IPS-15b (cell line): ENCODE measurements around the gene MAML3.

Experiments
- H3K27me3 ChIP-seq: one replicate; pipeline ENCODE4 v1.6.1; 2013; ENCODE audit warnings: low read length; ENCODE audit not compliant: control insufficient read depth, insufficient read depth
- H3K36me3 ChIP-seq: one replicate; pipeline ENCODE4 v1.6.1; 2013; ENCODE audit warnings: low read length; ENCODE audit not compliant: control insufficient read depth, insufficient read depth
- H3K4me1 ChIP-seq: one replicate; pipeline ENCODE4 v1.6.1; 2013; ENCODE audit warnings: mild to moderate bottlenecking, low read length; ENCODE audit not compliant: control insufficient read depth, insufficient read depth
- H3K4me3 ChIP-seq: one replicate; pipeline ENCODE4 v1.5.1; 2013; ENCODE audit warnings: low read depth, low read length
- H3K9ac ChIP-seq: one replicate; pipeline ENCODE4 v1.6.1; 2013; ENCODE audit warnings: low read depth, mild to moderate bottlenecking, low read length
- H3K9me3 ChIP-seq: one replicate; pipeline ENCODE4 v1.6.1; 2013; ENCODE audit warnings: mild to moderate bottlenecking, low read length; ENCODE audit not compliant: control insufficient read depth, insufficient read depth

MAML3 gene

DNA sequence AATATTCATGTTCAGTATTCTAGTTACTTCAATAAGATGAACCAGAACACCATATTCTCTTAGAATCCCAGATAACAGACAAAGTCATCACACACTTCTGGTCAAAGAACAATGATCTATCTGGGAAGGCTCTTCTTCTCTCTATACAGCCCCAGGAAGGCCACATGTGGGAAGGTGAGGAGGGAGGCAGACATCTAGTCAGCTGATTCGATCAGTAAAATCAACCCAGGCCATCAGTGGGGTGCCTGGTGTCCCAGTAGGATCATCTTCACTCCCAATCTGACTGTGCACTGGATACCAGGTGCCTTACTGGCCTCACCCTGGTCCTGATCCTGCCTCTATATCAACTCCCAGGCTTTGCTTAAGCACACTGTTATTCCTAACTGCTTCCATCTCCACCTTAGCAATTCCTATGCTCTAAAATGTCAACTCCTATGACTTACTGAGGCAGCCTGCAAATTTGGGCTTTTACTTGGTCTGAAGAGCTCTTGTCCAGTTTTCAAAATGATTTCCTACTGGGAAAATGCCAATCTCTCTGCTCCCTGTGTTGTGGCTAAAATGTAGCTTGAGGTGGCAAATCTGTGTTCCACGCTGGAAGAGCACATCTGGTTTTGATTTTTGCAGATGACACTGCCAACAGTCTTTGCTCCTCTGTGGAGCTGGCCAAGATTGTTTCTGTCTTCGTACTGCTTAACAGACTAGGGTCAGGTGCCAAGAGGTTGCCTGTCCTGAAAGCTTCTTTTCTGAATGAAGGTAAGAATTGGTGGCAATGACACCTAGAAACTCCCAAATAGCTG is 359.6 kb downstream of the MAML3 start:
- Histone ChIP-seq H3K4me1 (no peaks in the 10 kb centered on the region), H3K27me3 (no peaks in the 10 kb centered on the region), H3K36me3 (no peaks in the 10 kb centered on the region), H3K4me3 (no peak overlapping the region), H3K9me3 (no peaks in the 10 kb centered on the region), H3K9ac (no peak overlapping the region)

- H3K4me1 ChIP-seq = no peaks in the 10 kb centered on the region
- H3K4me3 ChIP-seq = no peak overlapping the region
- no peak overlapping the region for H3K9ac ChIP-seq
- no peaks in the 10 kb centered on the region for H3K27me3 ChIP-seq
- no peaks in the 10 kb centered on the region for H3K9me3 ChIP-seq
- H3K36me3 ChIP-seq = no peaks in the 10 kb centered on the region
These were observed 362.3 kb downstream of the MAML3 start for GRCh38 chr4:139791681-139792080.

DNA sequence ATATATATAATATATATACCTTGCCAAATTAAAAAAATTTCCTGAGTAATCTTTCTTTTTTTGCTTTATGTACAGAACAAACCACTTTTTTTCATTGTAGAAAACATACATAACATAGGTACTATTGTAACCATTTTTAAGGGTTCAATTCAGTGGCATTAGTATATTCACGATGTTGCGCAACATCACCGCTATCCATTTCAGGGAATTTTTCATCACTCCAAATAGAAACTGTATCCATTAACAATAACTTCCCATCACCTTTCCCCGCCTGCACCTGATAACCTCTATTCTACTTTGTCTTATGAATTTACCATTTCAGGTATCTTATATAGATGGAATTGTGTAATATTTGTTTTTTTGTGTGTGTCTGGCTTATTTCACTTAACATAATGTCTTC is 363.7 kb downstream of the MAML3 start:
- Histone ChIP-seq H3K36me3 (no peaks in the 10 kb centered on the region), H3K4me3 (no peak overlapping the region), H3K4me1 (no peaks in the 10 kb centered on the region), H3K27me3 (no peaks in the 10 kb centered on the region), H3K9ac (no peak overlapping the region), H3K9me3 (no peaks in the 10 kb centered on the region)

- Histone ChIP-seq H3K9ac (no peak overlapping the region), H3K36me3 (no peaks in the 10 kb centered on the region), H3K27me3 (no peaks in the 10 kb centered on the region), H3K4me3 (no peak overlapping the region), H3K9me3 (no peaks in the 10 kb centered on the region), H3K4me1 (peaks cover under 1% of the 10 kb centered on the region)
These were observed 364.8 kb downstream of the MAML3 start for GRCh38 chr4:139789096-139789654.

GRCh38 chr4:139786494-139787354 is 367.3 kb downstream of the MAML3 start:
- no peak overlapping the region for H3K4me3 ChIP-seq
- H3K27me3 ChIP-seq = no peaks in the 10 kb centered on the region
- H3K4me1 ChIP-seq = peaks cover 7% of the 10 kb centered on the region
- no peaks in the 10 kb centered on the region for H3K36me3 ChIP-seq
- H3K9ac ChIP-seq = no peak overlapping the region
- H3K9me3 ChIP-seq = no peaks in the 10 kb centered on the region

DNA sequence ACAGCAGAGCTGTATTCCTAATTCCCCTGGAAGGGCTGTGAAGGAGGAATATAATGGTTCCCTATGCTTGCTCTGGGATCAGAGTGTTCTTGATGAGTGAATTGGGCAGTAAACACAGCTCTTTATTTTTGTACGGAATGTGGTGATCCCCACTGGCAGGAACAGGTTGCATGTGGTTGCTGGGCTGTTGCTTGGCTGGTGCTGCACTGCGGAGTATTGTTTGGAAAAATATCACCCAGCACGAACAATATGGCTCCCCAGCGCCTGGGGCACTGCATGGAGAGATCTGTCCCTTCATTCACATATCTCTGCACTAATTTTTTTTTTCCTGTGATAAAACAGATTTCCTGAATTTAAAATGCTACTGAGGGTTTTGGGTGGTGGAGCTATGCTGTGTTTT is 368.6 kb downstream of the MAML3 start:
- peaks cover 7% of the 10 kb centered on the region for H3K4me1 ChIP-seq
- H3K9ac ChIP-seq = no peak overlapping the region
- no peak overlapping the region for H3K4me3 ChIP-seq
- no peaks in the 10 kb centered on the region for H3K9me3 ChIP-seq
- H3K36me3 ChIP-seq = no peaks in the 10 kb centered on the region
- no peaks in the 10 kb centered on the region for H3K27me3 ChIP-seq

- H3K36me3 ChIP-seq = no peaks in the 10 kb centered on the region
- no peak overlapping the region for H3K4me3 ChIP-seq
- peaks cover 7% of the 10 kb centered on the region for H3K4me1 ChIP-seq
- H3K9ac ChIP-seq = no peak overlapping the region
- no peaks in the 10 kb centered on the region for H3K27me3 ChIP-seq
- H3K9me3 ChIP-seq = no peaks in the 10 kb centered on the region
These were observed 370.1 kb downstream of the MAML3 start for GRCh38 chr4:139783741-139784484.

GRCh38 chr4:139782926-139783522 is 371.0 kb downstream of the MAML3 start:
- no peaks in the 10 kb centered on the region for H3K9me3 ChIP-seq

DNA sequence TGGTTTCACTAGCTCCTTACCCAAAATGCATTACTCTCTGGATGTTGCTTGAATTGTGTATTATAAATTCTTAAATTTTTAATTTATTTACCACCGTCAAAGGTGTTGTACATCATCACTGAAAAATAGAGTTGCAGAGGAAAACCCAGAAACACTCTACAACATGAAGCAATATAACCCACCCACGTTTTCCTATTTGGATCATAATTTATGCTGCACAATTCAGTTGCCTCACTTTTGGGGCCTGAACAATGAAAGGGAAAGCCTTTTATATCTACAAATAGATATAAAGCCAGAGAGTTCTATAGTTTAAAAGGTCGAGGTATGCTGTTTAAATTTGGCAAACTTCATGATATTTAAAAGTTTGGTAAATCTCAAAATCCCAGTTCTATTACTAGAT is 372.9 kb downstream of the MAML3 start:
- Histone ChIP-seq H3K27me3 (no peaks in the 10 kb centered on the region), H3K9me3 (no peaks in the 10 kb centered on the region), H3K4me3 (no peak overlapping the region), H3K9ac (no peak overlapping the region), H3K4me1 (peaks cover 8% of the 10 kb centered on the region), H3K36me3 (no peaks in the 10 kb centered on the region)

More at GRCh38 chr4:139782926-139783522, 371.0 kb downstream of the MAML3 start:
- H3K36me3 ChIP-seq = no peaks in the 10 kb centered on the region
- no peak overlapping the region for H3K9ac ChIP-seq
- peaks cover 7% of the 10 kb centered on the region for H3K4me1 ChIP-seq
- no peak overlapping the region for H3K4me3 ChIP-seq
- H3K27me3 ChIP-seq = no peaks in the 10 kb centered on the region

GRCh38 chr4:139779691-139780090 is 374.3 kb downstream of the MAML3 start:
- Histone ChIP-seq H3K9ac (no peak overlapping the region), H3K4me3 (no peak overlapping the region), H3K36me3 (no peaks in the 10 kb centered on the region), H3K9me3 (no peaks in the 10 kb centered on the region), H3K27me3 (no peaks in the 10 kb centered on the region), H3K4me1 (peaks cover 17% of the 10 kb centered on the region)

DNA sequence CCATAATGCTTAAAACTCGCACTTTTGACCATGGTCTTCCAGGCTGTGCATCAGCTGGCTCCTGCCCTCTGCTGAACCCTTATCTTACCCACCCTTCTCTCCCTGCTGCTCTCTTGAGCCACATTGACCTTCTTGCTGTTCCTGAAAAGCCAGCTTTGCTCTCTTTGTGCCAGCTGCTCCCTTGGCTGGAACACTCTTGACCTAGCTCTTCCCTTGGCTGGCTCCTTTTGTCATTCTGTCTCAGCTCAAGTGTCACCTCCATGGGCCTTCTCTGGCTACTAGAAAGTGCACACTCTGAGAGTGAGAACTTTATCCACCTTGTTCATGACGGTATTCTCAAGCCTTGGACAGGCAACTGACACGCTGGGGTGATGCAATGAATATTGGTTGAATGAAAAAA is 376.2 kb downstream of the MAML3 start:
- peaks cover 15% of the 10 kb centered on the region for H3K4me1 ChIP-seq
- no peak overlapping the region for H3K9ac ChIP-seq
- H3K4me3 ChIP-seq = no peak overlapping the region
- H3K9me3 ChIP-seq = no peaks in the 10 kb centered on the region
- H3K27me3 ChIP-seq = no peaks in the 10 kb centered on the region
- H3K36me3 ChIP-seq = no peaks in the 10 kb centered on the region
